Activated T-cell treated with anti-CD3 and anti-CD28 coated beads for 4 hours (primary cell): ENCODE measurements around the gene TCL1B.
"Not testable (repeated sequence)": the region's sequence is repeated elsewhere in the genome, so short reads cannot be mapped to it uniquely, and the experiment has no call there.

ENCODE experiments used
- DNase-seq: peaks from one replicate; pipeline ENCODE4 v3.0.0-alpha.2; 2020

The TCL1B gene

GRCh38 chr14:95685978-95686922, at the start of gene TCL1B:
Gene TCL1B, plus strand, starts transcription at chr14:95686426. Its CDS starts 42 bp downstream, at chr14:95686468.
- no peak for DNase-seq

- no peak for DNase-seq
These were observed 41.2 kb upstream of the TCL1B start for GRCh38 chr14:95644981-95645380.

GRCh38 chr14:95645389-95645996, 40.7 kb upstream of the TCL1B start:
- DNase-seq, result no peak

- no peak for DNase-seq
These were observed 38.3 kb upstream of the TCL1B start for GRCh38 chr14:95647926-95648325.

GRCh38 chr14:95649230-95649629, 37.0 kb upstream of the TCL1B start:
- DNase-seq, result no peak

- no peak for DNase-seq
These were observed 35.2 kb upstream of the TCL1B start for GRCh38 chr14:95651028-95651427.

- no peak for DNase-seq
These were observed 34.2 kb upstream of the TCL1B start for GRCh38 chr14:95651821-95652583.

GRCh38 chr14:95652690-95653089, 33.5 kb upstream of the TCL1B start:
- DNase-seq, result no peak

- DNase-seq, result no peak
These were observed 30.8 kb upstream of the TCL1B start for GRCh38 chr14:95655461-95655860.

GRCh38 chr14:95656634-95657033, 29.6 kb upstream of the TCL1B start:
- no peak for DNase-seq

- DNase-seq, result no peak
These were observed 28.8 kb upstream of the TCL1B start for GRCh38 chr14:95657454-95657853.

- no peak for DNase-seq
These were observed 26.8 kb upstream of the TCL1B start for GRCh38 chr14:95659293-95659989.

GRCh38 chr14:95659990-95660385, 26.2 kb upstream of the TCL1B start:
- DNase-seq, result no peak

GRCh38 chr14:95660651-95661515, 25.3 kb upstream of the TCL1B start:
- no peak for DNase-seq

GRCh38 chr14:95662376-95663186, 23.6 kb upstream of the TCL1B start:
- DNase-seq, result no peak

GRCh38 chr14:95663226-95663797, 22.9 kb upstream of the TCL1B start:
- DNase-seq, result no peak

- no peak for DNase-seq
These were observed 22.2 kb upstream of the TCL1B start for GRCh38 chr14:95664066-95664465.

GRCh38 chr14:95664546-95664945, 21.7 kb upstream of the TCL1B start:
- no peak for DNase-seq

- DNase-seq, result not testable (repeated sequence)
These were observed 20.7 kb upstream of the TCL1B start for GRCh38 chr14:95665530-95665929.

- no peak for DNase-seq
These were observed 19.8 kb upstream of the TCL1B start for GRCh38 chr14:95666450-95666849.
